Activated CD4-positive, alpha-beta T cell treated with anti-CD3 and anti-CD28 coated beads for 48 hours (primary cell): Measurements from ENCODE around the gene OR6C3.
"Not testable (repeated sequence)": the region's sequence is repeated elsewhere in the genome, so short reads cannot be mapped to it uniquely, and the experiment has no call there.

Experiments used
- DNase-seq: peaks from one replicate; pipeline ENCODE4 v3.0.0-alpha.2; 2020

OR6C3 gene

GRCh38 chr12:55330446-55330845 lies at the start of gene OR6C3:
TSS of gene OR6C3 (plus strand) at chr12:55330746. CDS start at chr12:55331701, 955 bp downstream.
- no peak for DNase-seq

- no peak for DNase-seq
These were observed 49.6 kb upstream of the OR6C3 start for GRCh38 chr12:55280991-55281390.

- no peak for DNase-seq
These were observed 40.5 kb upstream of the OR6C3 start for GRCh38 chr12:55289999-55290398.

- DNase-seq, result no peak
These were observed 34.1 kb upstream of the OR6C3 start, which contains the start of gene OR6C6 for GRCh38 chr12:55296469-55296868. TSS of gene OR6C6 (minus strand) at chr12:55296569. CDS start at chr12:55295232, 1,337 bp downstream.

GRCh38 chr12:55314043-55314442 lies 16.5 kb upstream of the OR6C3 start, which contains the start of gene OR6C1:
TSS of gene OR6C1 (plus strand) at chr12:55314343. CDS start at chr12:55320600, 6,257 bp downstream.
- DNase-seq, result no peak

- no peak for DNase-seq
These were observed 10.3 kb upstream of the OR6C3 start for GRCh38 chr12:55320201-55320600.

GRCh38 chr12:55325801-55326200 lies 4.7 kb upstream of the OR6C3 start:
- DNase-seq, result not testable (repeated sequence)

GRCh38 chr12:55336002-55336401 lies 5.5 kb downstream of the OR6C3 start:
- DNase-seq, result no peak

- DNase-seq, result not testable (repeated sequence)
These were observed 24.8 kb downstream of the OR6C3 start for GRCh38 chr12:55355338-55355737.

- DNase-seq, result no peak
These were observed 32.1 kb downstream of the OR6C3 start, which contains the start of gene OR6C75 for GRCh38 chr12:55362675-55363074. TSS of gene OR6C75 (plus strand) at chr12:55362975. CDS start at chr12:55365111, 2,136 bp downstream.

- DNase-seq, result no peak
These were observed 34.5 kb downstream of the OR6C3 start for GRCh38 chr12:55365086-55365485.

GRCh38 chr12:55372521-55372920 lies 42.0 kb downstream of the OR6C3 start:
- DNase-seq, result no peak
